ENCODE measurements around the gene AOPEP.

DNA sequence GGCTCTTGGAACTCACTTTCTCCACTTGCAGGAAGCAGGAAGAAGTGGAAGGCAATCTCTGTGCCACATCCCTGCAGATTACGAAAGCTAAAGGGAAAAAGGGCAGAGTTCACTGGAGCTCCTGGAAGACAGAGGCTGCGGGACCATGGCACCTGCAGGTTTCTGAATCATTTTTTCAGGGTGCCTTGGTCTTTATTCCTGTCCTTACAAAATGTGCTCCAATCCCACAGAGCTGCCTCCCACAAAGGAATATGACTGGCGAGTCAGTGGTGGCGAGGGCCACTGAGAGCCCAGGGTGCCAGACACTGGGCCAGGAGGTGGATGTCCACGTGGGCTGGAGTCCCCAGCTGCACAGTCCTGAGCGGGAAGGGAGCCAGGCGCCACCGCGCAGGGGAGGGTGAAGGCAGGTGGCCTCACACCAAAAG, 408.0 kb downstream of the AOPEP start:
- TF ChIP-seq, protein P1, sequence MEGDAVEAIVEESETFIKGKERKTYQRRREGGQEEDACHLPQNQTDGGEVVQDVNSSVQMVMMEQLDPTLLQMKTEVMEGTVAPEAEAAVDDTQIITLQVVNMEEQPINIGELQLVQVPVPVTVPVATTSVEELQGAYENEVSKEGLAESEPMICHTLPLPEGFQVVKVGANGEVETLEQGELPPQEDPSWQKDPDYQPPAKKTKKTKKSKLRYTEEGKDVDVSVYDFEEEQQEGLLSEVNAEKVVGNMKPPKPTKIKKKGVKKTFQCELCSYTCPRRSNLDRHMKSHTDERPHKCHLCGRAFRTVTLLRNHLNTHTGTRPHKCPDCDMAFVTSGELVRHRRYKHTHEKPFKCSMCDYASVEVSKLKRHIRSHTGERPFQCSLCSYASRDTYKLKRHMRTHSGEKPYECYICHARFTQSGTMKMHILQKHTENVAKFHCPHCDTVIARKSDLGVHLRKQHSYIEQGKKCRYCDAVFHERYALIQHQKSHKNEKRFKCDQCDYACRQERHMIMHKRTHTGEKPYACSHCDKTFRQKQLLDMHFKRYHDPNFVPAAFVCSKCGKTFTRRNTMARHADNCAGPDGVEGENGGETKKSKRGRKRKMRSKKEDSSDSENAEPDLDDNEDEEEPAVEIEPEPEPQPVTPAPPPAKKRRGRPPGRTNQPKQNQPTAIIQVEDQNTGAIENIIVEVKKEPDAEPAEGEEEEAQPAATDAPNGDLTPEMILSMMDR (IDR thresholded peaks at IDR 0.05): no peak
- TF ChIP-seq POLR2AphosphoS5 (IDR thresholded peaks at IDR 0.05; ENCODE audit: insufficient read depth in 1 of 2, low read depth in 1 of 2): no peak
